Muscle of leg (tissue), 11 donors: ENCODE measurements around the gene SYMPK. TPM values are rescaled to one million over a fixed set of nuclear protein-coding genes. Genes with fewer than 3 reads are reported as not detected.

Experiments used
- DNase-seq: peaks from one replicate; pipeline ENCODE4 v3.0.0; 2013
- H3K27ac ChIP-seq: one replicate; pipeline ENCODE4 v1.5.1; 2013; ENCODE audit warnings: mild to moderate bottlenecking, low read length, control low read depth
- H3K27me3 ChIP-seq: one replicate; pipeline ENCODE4 v1.6.1; 2013; ENCODE audit warnings: low read length; ENCODE audit not compliant: control insufficient read depth, insufficient read depth
- H3K36me3 ChIP-seq: one replicate; pipeline ENCODE4 v1.6.1; 2013; ENCODE audit warnings: low read length; ENCODE audit not compliant: control insufficient read depth, insufficient read depth
- H3K4me1 ChIP-seq: one replicate; pipeline ENCODE4 v1.6.1; 2013; ENCODE audit warnings: low read length; ENCODE audit not compliant: control insufficient read depth, insufficient read depth
- H3K4me3 ChIP-seq: one replicate; pipeline ENCODE4 v1.5.1; 2013; ENCODE audit warnings: low read length, control low read depth
- H3K9me3 ChIP-seq: replicated peaks from 2 replicates; pipeline ENCODE4 v1.6.1; 2013; ENCODE audit warnings: low read depth, low read length; ENCODE audit not compliant: control insufficient read depth
- WGBS: methylation state at CpG from one replicate; pipeline ENCODE4 v1.1.5; 2013; ENCODE audit warnings: missing lambda C conversion rate; ENCODE audit not compliant: insufficient coverage; 5-methylcytosine and 5-hydroxymethylcytosine counted together
- polyA plus RNA-seq, 8 donors: library from polyadenylated mRNA; unstranded; fragments of 120-200 nt; gene quantifications; one replicate each; pipeline versions ENCODE4 v1.2.1 to v1.2.3, GENCODE V29; 2013; ENCODE audit warnings: inconsistent platforms in 1 of 8, low replicate concordance in 1 of 8; ENCODE audit not compliant: insufficient read length in 8 of 8, insufficient read depth in 1 of 8
- total RNA-seq: library from RNA; stranded (reverse); fragments of 120-200 nt; gene quantifications from one replicate; pipeline ENCODE4 v1.2.4, GENCODE V29; 2013

SYMPK gene
- total and polyA plus RNA-seq, 9 donors, result 25.8 to 44.0 (median 38.7) TPM

GRCh38 chr19:45886427-45887199, 23.7 kb upstream of the SYMPK start:
- peak overlapping the region; percentile 94 for H3K27ac ChIP-seq
- H3K9me3 ChIP-seq, result no peaks in the 10 kb centered on the region
- H3K36me3 ChIP-seq, result peaks cover 20% of the 10 kb centered on the region
- H3K27me3 ChIP-seq, result no peaks in the 10 kb centered on the region
- 2% methylated on average over 21 of the region's 32 CpGs for WGBS
- H3K4me3 ChIP-seq, result peak overlapping the region; percentile 46
- H3K4me1 ChIP-seq, result peaks cover 46% of the 10 kb centered on the region
- DNase-seq, result peak; percentile 98

DNA sequence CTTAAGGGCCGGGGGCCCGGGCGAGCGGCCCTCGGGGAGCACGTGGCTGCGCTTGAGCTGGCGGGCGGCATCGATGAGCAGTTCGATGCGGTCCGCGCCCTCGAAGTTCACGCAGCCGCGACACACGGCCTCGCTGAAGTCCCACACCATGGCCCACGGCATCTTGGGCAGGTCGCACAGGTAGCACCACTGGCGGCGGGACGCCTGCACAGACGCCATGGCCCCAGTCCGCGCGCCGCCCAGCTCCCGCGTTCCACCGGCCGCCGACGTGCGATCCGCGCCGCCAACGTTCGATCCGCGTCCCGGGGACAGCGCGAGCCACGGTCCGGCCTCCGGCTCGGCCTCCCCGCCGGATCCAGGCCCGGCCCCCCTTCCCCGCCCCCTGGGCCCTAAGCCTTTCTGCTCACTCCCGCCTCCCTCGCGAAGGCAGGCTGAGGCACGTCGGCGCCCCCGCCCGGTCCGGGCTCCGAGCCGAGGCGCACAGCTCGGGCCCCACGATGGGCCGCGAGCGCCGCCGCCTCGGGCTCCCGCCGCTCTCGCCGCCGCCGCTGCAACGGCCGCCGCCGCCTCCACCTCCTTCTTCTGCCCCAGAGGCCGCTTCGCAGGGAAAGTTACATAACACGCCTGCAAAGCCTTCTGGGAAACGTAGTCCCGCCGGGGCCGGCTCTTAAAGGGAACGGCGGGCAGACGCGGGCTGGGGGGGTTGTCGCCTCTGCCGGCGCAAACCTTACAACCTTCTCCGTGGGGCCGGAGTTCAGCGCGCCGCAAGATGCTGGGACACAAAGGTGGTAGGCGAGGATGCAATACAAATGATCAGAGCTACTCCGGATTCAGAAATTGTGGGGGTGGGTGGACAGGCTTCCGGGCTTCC, 22.8 kb upstream of the SYMPK start, which contains the start of gene IRF2BP1:
Gene IRF2BP1 (minus strand): TSS at position 586 of the 871 bp plus-strand sequence. CDS start 367 bp downstream, at position 219.
- H3K27ac ChIP-seq, result peak within 1 kb of the TSS; percentile 94
- WGBS, result under 1% methylated on average over 106 of the region's 107 CpGs
- peak; percentile 98 for DNase-seq
- peaks cover 46% of the 10 kb centered on the region for H3K4me1 ChIP-seq
- H3K4me3 ChIP-seq, result peak within 1 kb of the TSS; percentile 46
- no peaks in the 10 kb centered on the region for H3K27me3 ChIP-seq
- H3K9me3 ChIP-seq, result no peaks in the 10 kb centered on the region
- H3K36me3 ChIP-seq, result peaks cover 22% of the 10 kb centered on the region

DNA sequence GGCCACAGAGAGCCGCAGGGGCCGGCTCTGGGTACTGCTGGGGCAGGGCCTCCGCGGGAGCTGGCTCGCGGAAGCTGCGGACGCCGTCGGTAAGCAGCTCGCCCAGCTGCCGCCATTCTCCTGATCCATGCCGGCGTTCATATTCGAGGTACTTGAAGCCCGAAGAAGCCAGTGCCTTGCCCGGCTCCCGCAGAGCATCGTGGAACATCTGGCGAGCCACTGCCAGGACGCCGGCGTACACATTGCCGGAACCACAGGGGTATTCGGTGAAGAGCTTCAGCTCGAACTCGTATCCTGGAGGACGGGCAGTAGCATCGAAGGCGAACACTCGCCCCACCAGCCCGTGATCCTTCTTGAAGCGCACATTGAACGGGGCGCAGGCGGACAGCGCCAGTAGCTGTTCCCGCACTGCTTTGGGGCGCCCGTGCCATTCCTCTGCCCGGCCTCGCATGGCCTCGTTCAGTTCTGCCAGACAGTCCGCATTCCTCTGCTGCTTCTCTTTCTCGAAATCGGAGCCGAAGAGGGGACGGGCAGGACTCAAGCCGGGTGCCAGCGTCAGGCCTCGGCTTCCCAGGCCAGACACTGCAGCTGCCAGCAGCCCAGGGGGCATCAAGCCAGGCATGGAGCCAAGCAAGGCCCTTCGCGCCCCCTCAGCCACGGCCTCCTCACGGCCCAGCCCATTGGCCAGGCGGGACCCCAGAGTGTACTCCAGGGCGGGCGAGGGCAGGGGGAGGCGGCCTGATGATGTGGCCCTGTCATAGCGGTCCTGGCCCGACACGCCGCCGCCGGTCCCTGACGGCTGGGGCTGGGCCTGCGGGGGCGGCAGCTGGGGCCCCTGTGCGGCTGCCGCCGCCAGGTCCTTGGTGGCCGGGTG, 22.0 kb upstream of the SYMPK start:
- Histone ChIP-seq H3K4me1 (peaks cover 46% of the 10 kb centered on the region), H3K27me3 (no peaks in the 10 kb centered on the region), H3K36me3 (peaks cover 20% of the 10 kb centered on the region), H3K4me3 (peak overlapping the region; percentile 46), H3K27ac (peak overlapping the region; percentile 84), H3K9me3 (no peaks in the 10 kb centered on the region)
- 52% methylated on average over 72 of the region's 72 CpGs for WGBS
- DNase-seq, result peak; percentile 58

- WGBS, result 86% methylated on average over 55 of the region's 57 CpGs
- H3K36me3 ChIP-seq, result peaks cover 20% of the 10 kb centered on the region
- peaks cover 46% of the 10 kb centered on the region for H3K4me1 ChIP-seq
- DNase-seq, result no peak
- H3K9me3 ChIP-seq, result no peaks in the 10 kb centered on the region
- peaks cover 2% of the 10 kb centered on the region for H3K27me3 ChIP-seq
- H3K4me3 ChIP-seq, result no peak overlapping the region
- no peak overlapping the region for H3K27ac ChIP-seq
These were observed 21.1 kb upstream of the SYMPK start for GRCh38 chr19:45883881-45884681.

GRCh38 chr19:45883586-45883880, 20.6 kb upstream of the SYMPK start:
- Histone ChIP-seq H3K4me1 (peaks cover 46% of the 10 kb centered on the region), H3K36me3 (peaks cover 20% of the 10 kb centered on the region), H3K9me3 (no peaks in the 10 kb centered on the region), H3K4me3 (no peak overlapping the region), H3K27ac (no peak overlapping the region), H3K27me3 (peaks cover 2% of the 10 kb centered on the region)
- DNase-seq, result no peak
- no CpG with 5 or more reads among the region's 5 CpGs for WGBS

- peak; percentile 85 for DNase-seq
- peaks cover 2% of the 10 kb centered on the region for H3K27me3 ChIP-seq
- no peak overlapping the region for H3K27ac ChIP-seq
- no peaks in the 10 kb centered on the region for H3K9me3 ChIP-seq
- H3K4me3 ChIP-seq, result no peak overlapping the region
- 7% methylated on average over 28 of the region's 47 CpGs for WGBS
- H3K4me1 ChIP-seq, result peaks cover 46% of the 10 kb centered on the region
- H3K36me3 ChIP-seq, result peaks cover 20% of the 10 kb centered on the region
These were observed 20.0 kb upstream of the SYMPK start for GRCh38 chr19:45882652-45883585.

DNA sequence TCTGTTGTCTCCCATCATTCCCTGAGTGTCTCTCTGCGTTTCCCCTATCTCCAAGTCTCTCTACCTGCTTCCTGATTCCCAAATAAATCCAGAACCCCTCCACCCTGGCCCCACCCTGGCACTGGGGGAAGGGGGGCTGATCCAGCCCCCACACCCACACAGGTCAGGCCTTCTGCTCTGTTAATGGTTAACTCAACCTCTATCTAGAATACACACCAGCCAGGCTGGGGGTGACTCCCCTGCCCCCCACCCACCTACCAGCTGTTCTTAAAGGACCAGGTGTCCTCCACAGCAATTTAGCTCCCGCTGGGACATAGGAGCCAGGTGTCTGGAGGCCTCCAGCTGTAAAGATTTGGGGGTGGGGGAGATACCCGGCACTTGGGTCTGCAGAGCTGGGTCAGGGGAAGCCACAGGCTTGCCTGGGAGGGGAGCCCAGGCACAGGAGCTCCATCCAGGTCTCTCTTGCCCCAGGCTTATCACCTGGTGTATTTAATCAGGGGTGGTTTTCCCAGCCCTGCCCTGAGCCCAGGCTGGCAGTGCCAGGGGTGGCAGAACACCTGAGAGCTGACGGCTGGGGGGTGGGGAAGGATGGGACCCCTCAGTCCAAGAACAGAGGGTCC, 19.1 kb upstream of the SYMPK start:
- whole genome bisulfite sequencing, result 37% methylated on average over 3 of the region's 4 CpGs
- no peak overlapping the region for H3K27ac ChIP-seq

GRCh38 chr19:45881082-45881908, 18.3 kb upstream of the SYMPK start:
- DNase-seq, result no peak
- peaks cover 8% of the 10 kb centered on the region for H3K27me3 ChIP-seq
- H3K36me3 ChIP-seq, result peaks cover 20% of the 10 kb centered on the region
- H3K9me3 ChIP-seq, result no peaks in the 10 kb centered on the region
- H3K4me1 ChIP-seq, result peaks cover 48% of the 10 kb centered on the region
- WGBS, result 60% methylated on average over 10 of the region's 10 CpGs
- no peak overlapping the region for H3K4me3 ChIP-seq
- H3K27ac ChIP-seq, result no peak overlapping the region

More for the DNA sequence above, 19.1 kb upstream of the SYMPK start:
- Histone ChIP-seq H3K27me3 (peaks cover 4% of the 10 kb centered on the region), H3K4me1 (peaks cover 45% of the 10 kb centered on the region), H3K9me3 (no peaks in the 10 kb centered on the region), H3K4me3 (no peak overlapping the region), H3K36me3 (peaks cover 20% of the 10 kb centered on the region)
- DNase-seq, result no peak
